GM12891 (cell line): ENCODE measurements around the gene ANKS1B.

Experiments used
- POLR2A ChIP-seq: IDR thresholded peaks from 2 replicates; pipeline ENCODE4 v1.6.1; 2011; ENCODE audit warnings: low read depth, low read length, control low read depth
- POLR2AphosphoS5 ChIP-seq: IDR thresholded peaks from 2 replicates; pipeline ENCODE4 v1.6.1; 2011; ENCODE audit warnings: low read depth, low read length, control low read depth
- TAF1 ChIP-seq: IDR thresholded peaks from 2 replicates; pipeline ENCODE4 v1.6.1; 2011; ENCODE audit warnings: low read depth, low read length, control low read depth

GRCh38 chr12:99983456-99984258 lies 1.1 kb downstream of the ANKS1B start:
- TF ChIP-seq POLR2A: no peak
- no peak for TF ChIP-seq POLR2AphosphoS5
- TF ChIP-seq TAF1: no peak
